ENCODE data around the gene FXYD2. TPM values are rescaled to one million over a fixed set of nuclear protein-coding genes. Genes with fewer than 3 reads are reported as not detected.

Gene FXYD2
- total RNA-seq, 1 donor from 2014 or later = not detected

GRCh38 chr11:117770061-117770460, 54.5 kb downstream of the FXYD2 start:
- Mint-ChIP-seq H3K9me3 (ENCODE audit: unreplicated experiment) (no peaks in the 10 kb centered on the region), H3K27me3 (ENCODE audit: unreplicated experiment) (peaks cover 15% of the 10 kb centered on the region), H3K36me3 (ENCODE audit: unreplicated experiment) (no peaks in the 10 kb centered on the region), H3K27ac (ENCODE audit: unreplicated experiment) (no peak overlapping the region), H3K4me3 (ENCODE audit: unreplicated experiment) (no peak overlapping the region), H3K4me1 (ENCODE audit: unreplicated experiment) (no peaks in the 10 kb centered on the region)
- DNase-seq (ENCODE audit: extremely low spot score, unreplicated experiment) = no peak
- TF ChIP-seq CTCF (IDR thresholded peaks at IDR 0.05) = no peak

Other genes starting within 250 kb of the FXYD2 start
- not detected in 2 replicates for gene DSCAML1, start 27.5 kb downstream of the FXYD2 start, total RNA-seq
- 0.99 and 1.7 TPM in 2 replicates for gene FXYD6, start 51.9 kb upstream of the FXYD2 start, total RNA-seq
- gene TMPRSS13, start 104.7 kb upstream of the FXYD2 start, total RNA-seq = not detected in 2 replicates
- not detected in 2 replicates for gene IL10RA, start 161.7 kb upstream of the FXYD2 start, total RNA-seq

Data from osteocyte (in vitro differentiated cells).